ENCODE data around the gene POTEJ. TPM values are rescaled to one million over a fixed set of nuclear protein-coding genes. Genes with fewer than 3 reads are reported as not detected.
"Not testable (repeated sequence)": the region's sequence is repeated elsewhere in the genome, so short reads cannot be mapped to it uniquely, and the experiment has no call there.

POTEJ gene
- polyA plus RNA-seq, 3 donors, result not detected

GRCh38 chr2:130599393-130599792, 11.8 kb upstream of the POTEJ start, which contains the start of gene CFC1:
Gene CFC1 (minus strand): TSS chr2:130599575. CDS start chr2:130599287, 288 bp downstream.
- no CpG with 5 or more reads among the region's 6 CpGs for WGBS, 3 donors
- not testable (repeated sequence) for H3K27ac ChIP-seq (ENCODE audit: low read depth, low read length)

- not testable (repeated sequence) for H3K27ac ChIP-seq (ENCODE audit: low read depth, low read length)
- 87 to 97% (median 90%) methylated on average over 7 to 8 of the region's 9 CpGs for WGBS, 3 donors
These were observed 11.3 kb upstream of the POTEJ start for GRCh38 chr2:130599926-130600325.

- H3K27ac ChIP-seq (ENCODE audit: low read depth, low read length), result not testable (repeated sequence)
- WGBS, 3 donors, result 16 to 37% (median 21%) methylated on average over 5 of the region's 15 CpGs
These were observed 9.5 kb upstream of the POTEJ start for GRCh38 chr2:130601648-130602302.

GRCh38 chr2:130608276-130609001, 2.8 kb upstream of the POTEJ start:
- H3K27ac ChIP-seq (ENCODE audit: low read depth, low read length), result not testable (repeated sequence)
- WGBS, 3 donors, result 77 to 92% (median 89%) methylated on average over 4 of the region's 17 CpGs

- not testable (repeated sequence) for H3K27ac ChIP-seq (ENCODE audit: low read depth, low read length)
- WGBS, 3 donors, result 45 to 68% (median 67%) methylated on average over 3 to 5 of the region's 28 CpGs
These were observed 2.0 kb upstream of the POTEJ start for GRCh38 chr2:130609002-130609920.

- 90 to 94% (median 93%) methylated on average over 13 of the region's 15 CpGs for WGBS, 3 donors
- not testable (repeated sequence) for H3K27ac ChIP-seq (ENCODE audit: low read depth, low read length)
These were observed 754 bp upstream of the POTEJ start for GRCh38 chr2:130610486-130610885.

GRCh38 chr2:130628784-130629475, 17.7 kb downstream of the POTEJ start:
- whole genome bisulfite sequencing, 3 donors, result 86 to 91% (median 89%) methylated on average over 8 to 9 of the region's 10 CpGs

GRCh38 chr2:130638973-130639372, 27.7 kb downstream of the POTEJ start:
- WGBS, 3 donors, result 61 to 93% (median 71%) methylated on average over 2 of the region's 2 CpGs
- H3K27ac ChIP-seq (ENCODE audit: low read depth, low read length), result not testable (repeated sequence)

More at GRCh38 chr2:130628784-130629475, 17.7 kb downstream of the POTEJ start:
- not testable (repeated sequence) for H3K27ac ChIP-seq (ENCODE audit: low read depth, low read length)

GRCh38 chr2:130641688-130642087, 30.4 kb downstream of the POTEJ start:
- H3K27ac ChIP-seq (ENCODE audit: low read depth, low read length), result not testable (repeated sequence)
- 48 to 60% (median 51%) methylated on average over 4 of the region's 4 CpGs for WGBS, 3 donors

- H3K27ac ChIP-seq (ENCODE audit: low read depth, low read length), result not testable (repeated sequence)
- 13 to 53% (median 26%) methylated on average over 1 of the region's 1 CpG for WGBS, 3 donors
These were observed 38.0 kb downstream of the POTEJ start for GRCh38 chr2:130649285-130649684.

GRCh38 chr2:130664506-130664905, 53.3 kb downstream of the POTEJ start:
- WGBS, 3 donors, result 87 to 90% (median 88%) methylated on average over 6 of the region's 6 CpGs

GRCh38 chr2:130665596-130665995, 54.4 kb downstream of the POTEJ start:
- not testable (repeated sequence) for H3K27ac ChIP-seq (ENCODE audit: low read depth, low read length)
- 86 to 91% (median 88%) methylated on average over 5 of the region's 5 CpGs for WGBS, 3 donors

More at GRCh38 chr2:130664506-130664905, 53.3 kb downstream of the POTEJ start:
- not testable (repeated sequence) for H3K27ac ChIP-seq (ENCODE audit: low read depth, low read length)

GRCh38 chr2:130667516-130667915, 56.3 kb downstream of the POTEJ start:
- 82 to 92% (median 92%) methylated on average over 9 to 10 of the region's 10 CpGs for WGBS, 3 donors

GRCh38 chr2:130670026-130670745, 58.9 kb downstream of the POTEJ start:
- WGBS, 3 donors, result 85 to 89% (median 89%) methylated on average over 10 to 11 of the region's 13 CpGs
- H3K27ac ChIP-seq (ENCODE audit: low read depth, low read length), result not testable (repeated sequence)

More at GRCh38 chr2:130667516-130667915, 56.3 kb downstream of the POTEJ start:
- H3K27ac ChIP-seq (ENCODE audit: low read depth, low read length), result not testable (repeated sequence)

GRCh38 chr2:130692041-130692770, 81.0 kb downstream of the POTEJ start:
- not testable (repeated sequence) for H3K27ac ChIP-seq (ENCODE audit: low read depth, low read length)
- 34 to 56% (median 43%) methylated on average over 15 to 25 of the region's 35 CpGs for WGBS, 3 donors

- 1 to 10% (median 2%) methylated on average over 27 to 37 of the region's 37 CpGs for WGBS, 3 donors
- not testable (repeated sequence) for H3K27ac ChIP-seq (ENCODE audit: low read depth, low read length)
These were observed 82.2 kb downstream of the POTEJ start for GRCh38 chr2:130693474-130693873.

- H3K27ac ChIP-seq (ENCODE audit: low read depth, low read length), result not testable (repeated sequence)
- WGBS, 3 donors, result 67 to 83% (median 78%) methylated on average over 3 of the region's 3 CpGs
These were observed 92.0 kb downstream of the POTEJ start for GRCh38 chr2:130703250-130703649.
